AG10803 (cell line): ENCODE data around the gene SPCS3.

Source experiments
- DNase-seq: peaks from one replicate; pipeline ENCODE4 v3.0.0; 2010; ENCODE audit warnings: low read depth
- H3K4me3 ChIP-seq: 2 replicates; pipeline ENCODE4 v1.5.1; 2011; ENCODE audit warnings: mild to moderate bottlenecking, low read length, control low read depth
- TF ChIP-seq, protein P1 (sequence below): conservative IDR thresholded peaks from 2 replicates; pipeline ENCODE4 v1.5.1; 2011; ENCODE audit warnings: mild to moderate bottlenecking, low read length, control low read depth, inconsistent platforms

SPCS3 gene

DNA sequence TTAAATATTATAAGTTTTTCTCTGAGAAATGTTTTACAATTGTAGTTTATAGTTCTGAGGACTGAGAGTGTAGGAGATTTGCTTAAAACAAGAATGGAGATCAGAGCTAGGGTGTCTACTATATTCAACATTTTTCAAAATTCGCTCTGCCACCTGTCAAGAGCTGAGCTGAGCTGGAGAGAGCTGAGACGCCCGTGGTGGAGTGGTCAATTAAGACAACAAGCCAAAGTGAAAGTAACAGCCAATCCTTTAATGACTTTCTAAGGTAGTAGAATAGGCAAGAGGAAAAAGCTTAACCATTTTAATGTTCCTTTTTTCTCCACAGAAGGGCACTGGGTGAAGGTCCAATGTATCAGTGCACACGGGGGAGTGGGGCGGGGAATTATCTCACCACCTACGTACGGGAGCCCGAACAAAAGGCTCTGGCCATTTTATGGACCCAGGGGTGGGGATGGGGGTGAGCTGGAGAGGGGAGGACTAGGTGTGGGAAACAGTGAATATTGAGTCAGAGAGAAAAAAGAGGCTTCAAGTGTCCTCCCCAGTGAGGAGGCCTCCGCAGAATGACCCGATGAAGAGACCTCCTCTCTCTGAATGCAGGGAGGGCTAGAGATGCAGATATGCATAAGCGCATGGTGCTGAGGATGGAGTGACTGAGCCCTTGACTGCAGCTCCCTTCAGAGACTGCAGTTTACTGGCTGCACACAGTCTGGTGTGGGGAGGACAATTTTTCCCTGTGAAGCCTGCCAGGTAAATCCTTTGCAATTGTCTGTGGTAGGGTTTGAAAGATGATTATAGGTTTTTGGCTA is 60.8 kb downstream of the SPCS3 start:
- DNase-seq = no peak
- H3K4me3 ChIP-seq = no peak overlapping the region
- TF ChIP-seq, protein P1, sequence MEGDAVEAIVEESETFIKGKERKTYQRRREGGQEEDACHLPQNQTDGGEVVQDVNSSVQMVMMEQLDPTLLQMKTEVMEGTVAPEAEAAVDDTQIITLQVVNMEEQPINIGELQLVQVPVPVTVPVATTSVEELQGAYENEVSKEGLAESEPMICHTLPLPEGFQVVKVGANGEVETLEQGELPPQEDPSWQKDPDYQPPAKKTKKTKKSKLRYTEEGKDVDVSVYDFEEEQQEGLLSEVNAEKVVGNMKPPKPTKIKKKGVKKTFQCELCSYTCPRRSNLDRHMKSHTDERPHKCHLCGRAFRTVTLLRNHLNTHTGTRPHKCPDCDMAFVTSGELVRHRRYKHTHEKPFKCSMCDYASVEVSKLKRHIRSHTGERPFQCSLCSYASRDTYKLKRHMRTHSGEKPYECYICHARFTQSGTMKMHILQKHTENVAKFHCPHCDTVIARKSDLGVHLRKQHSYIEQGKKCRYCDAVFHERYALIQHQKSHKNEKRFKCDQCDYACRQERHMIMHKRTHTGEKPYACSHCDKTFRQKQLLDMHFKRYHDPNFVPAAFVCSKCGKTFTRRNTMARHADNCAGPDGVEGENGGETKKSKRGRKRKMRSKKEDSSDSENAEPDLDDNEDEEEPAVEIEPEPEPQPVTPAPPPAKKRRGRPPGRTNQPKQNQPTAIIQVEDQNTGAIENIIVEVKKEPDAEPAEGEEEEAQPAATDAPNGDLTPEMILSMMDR = no peak
